ENCODE measurements around the gene PEF1. TPM values are rescaled to one million over a fixed set of nuclear protein-coding genes. Genes with fewer than 3 reads are reported as not detected.

PEF1 gene
- total RNA-seq, 1 experiment from 2014 or later = 33.7 TPM

DNA sequence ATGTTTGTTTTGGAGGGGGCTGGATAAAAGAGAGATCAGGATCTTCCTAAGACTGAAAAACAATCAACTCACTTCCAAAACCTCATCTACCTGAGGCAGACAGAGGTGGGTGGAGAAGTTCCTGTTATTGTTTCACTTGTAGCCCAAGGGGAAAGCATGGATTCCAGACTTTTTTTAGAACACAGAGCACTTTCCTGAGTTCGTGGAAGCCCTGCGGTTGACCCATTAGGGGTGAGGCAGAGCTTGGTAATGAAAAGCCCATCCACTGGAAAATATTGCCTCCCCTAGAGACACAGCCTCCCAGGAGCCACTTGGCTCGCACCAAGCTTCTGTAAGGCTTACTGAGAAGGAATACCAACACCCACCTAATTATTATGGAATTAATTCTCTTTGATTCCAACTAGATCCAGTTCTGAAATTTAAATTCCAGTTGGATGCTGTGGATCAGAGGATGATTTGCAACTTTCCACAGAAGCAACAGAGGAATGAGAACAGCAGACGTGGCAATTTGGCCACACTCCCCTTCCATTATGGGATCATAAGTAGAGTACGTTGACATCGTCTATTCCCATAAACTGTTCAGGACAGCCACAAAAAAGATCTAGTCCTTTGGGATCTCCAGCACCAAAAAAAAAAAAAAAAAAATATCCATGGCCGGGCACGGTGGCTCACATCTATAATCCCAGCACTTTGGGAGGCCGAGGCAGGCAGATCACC, 4.1 kb upstream of the PEF1 start:
- TF ChIP-seq ZNF416 (CRISPR knock-in tag; IDR thresholded peaks at IDR 0.05) (no peak), ESRRA (CRISPR knock-in tag; IDR thresholded peaks at IDR 0.05; ENCODE audit: borderline replicate concordance) (no peak), NFE2L1 (CRISPR knock-in tag; IDR thresholded peaks at IDR 0.05) (no peak), ZNF232 (CRISPR knock-in tag; IDR thresholded peaks at IDR 0.05) (no peak), RORB (CRISPR knock-in tag; IDR thresholded peaks at IDR 0.05) (no peak), GTF2I (CRISPR knock-in tag; conservative IDR thresholded peaks at IDR 0.05) (no peak), TCF7 (CRISPR knock-in tag; IDR thresholded peaks at IDR 0.05; ENCODE audit: low read depth) (no peak), FOXJ3 (CRISPR knock-in tag; IDR thresholded peaks at IDR 0.05; ENCODE audit: borderline replicate concordance) (no peak), ZNF263 (CRISPR knock-in tag; IDR thresholded peaks at IDR 0.05; ENCODE audit: low read depth) (no peak), NFATC4 (CRISPR knock-in tag; IDR thresholded peaks at IDR 0.05) (no peak), ATF1 (CRISPR knock-in tag; IDR thresholded peaks at IDR 0.05) (no peak)
- TF ChIP-seq, protein P1, sequence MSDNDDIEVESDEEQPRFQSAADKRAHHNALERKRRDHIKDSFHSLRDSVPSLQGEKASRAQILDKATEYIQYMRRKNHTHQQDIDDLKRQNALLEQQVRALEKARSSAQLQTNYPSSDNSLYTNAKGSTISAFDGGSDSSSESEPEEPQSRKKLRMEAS (CRISPR knock-in tag; IDR thresholded peaks at IDR 0.05) = no peak
- TF ChIP-seq, protein P2, sequence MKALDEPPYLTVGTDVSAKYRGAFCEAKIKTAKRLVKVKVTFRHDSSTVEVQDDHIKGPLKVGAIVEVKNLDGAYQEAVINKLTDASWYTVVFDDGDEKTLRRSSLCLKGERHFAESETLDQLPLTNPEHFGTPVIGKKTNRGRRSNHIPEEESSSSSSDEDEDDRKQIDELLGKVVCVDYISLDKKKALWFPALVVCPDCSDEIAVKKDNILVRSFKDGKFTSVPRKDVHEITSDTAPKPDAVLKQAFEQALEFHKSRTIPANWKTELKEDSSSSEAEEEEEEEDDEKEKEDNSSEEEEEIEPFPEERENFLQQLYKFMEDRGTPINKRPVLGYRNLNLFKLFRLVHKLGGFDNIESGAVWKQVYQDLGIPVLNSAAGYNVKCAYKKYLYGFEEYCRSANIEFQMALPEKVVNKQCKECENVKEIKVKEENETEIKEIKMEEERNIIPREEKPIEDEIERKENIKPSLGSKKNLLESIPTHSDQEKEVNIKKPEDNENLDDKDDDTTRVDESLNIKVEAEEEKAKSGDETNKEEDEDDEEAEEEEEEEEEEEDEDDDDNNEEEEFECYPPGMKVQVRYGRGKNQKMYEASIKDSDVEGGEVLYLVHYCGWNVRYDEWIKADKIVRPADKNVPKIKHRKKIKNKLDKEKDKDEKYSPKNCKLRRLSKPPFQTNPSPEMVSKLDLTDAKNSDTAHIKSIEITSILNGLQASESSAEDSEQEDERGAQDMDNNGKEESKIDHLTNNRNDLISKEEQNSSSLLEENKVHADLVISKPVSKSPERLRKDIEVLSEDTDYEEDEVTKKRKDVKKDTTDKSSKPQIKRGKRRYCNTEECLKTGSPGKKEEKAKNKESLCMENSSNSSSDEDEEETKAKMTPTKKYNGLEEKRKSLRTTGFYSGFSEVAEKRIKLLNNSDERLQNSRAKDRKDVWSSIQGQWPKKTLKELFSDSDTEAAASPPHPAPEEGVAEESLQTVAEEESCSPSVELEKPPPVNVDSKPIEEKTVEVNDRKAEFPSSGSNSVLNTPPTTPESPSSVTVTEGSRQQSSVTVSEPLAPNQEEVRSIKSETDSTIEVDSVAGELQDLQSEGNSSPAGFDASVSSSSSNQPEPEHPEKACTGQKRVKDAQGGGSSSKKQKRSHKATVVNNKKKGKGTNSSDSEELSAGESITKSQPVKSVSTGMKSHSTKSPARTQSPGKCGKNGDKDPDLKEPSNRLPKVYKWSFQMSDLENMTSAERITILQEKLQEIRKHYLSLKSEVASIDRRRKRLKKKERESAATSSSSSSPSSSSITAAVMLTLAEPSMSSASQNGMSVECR (CRISPR knock-in tag; IDR thresholded peaks at IDR 0.05; ENCODE audit: borderline replicate concordance) = no peak
- TF ChIP-seq, protein P3, sequence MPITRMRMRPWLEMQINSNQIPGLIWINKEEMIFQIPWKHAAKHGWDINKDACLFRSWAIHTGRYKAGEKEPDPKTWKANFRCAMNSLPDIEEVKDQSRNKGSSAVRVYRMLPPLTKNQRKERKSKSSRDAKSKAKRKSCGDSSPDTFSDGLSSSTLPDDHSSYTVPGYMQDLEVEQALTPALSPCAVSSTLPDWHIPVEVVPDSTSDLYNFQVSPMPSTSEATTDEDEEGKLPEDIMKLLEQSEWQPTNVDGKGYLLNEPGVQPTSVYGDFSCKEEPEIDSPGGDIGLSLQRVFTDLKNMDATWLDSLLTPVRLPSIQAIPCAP (CRISPR knock-in tag; IDR thresholded peaks at IDR 0.05) = no peak
- TF ChIP-seq, protein P4, sequence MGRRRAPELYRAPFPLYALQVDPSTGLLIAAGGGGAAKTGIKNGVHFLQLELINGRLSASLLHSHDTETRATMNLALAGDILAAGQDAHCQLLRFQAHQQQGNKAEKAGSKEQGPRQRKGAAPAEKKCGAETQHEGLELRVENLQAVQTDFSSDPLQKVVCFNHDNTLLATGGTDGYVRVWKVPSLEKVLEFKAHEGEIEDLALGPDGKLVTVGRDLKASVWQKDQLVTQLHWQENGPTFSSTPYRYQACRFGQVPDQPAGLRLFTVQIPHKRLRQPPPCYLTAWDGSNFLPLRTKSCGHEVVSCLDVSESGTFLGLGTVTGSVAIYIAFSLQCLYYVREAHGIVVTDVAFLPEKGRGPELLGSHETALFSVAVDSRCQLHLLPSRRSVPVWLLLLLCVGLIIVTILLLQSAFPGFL (CRISPR knock-in tag; IDR thresholded peaks at IDR 0.05; ENCODE audit: borderline replicate concordance) = no peak
- TF ChIP-seq, protein P5, sequence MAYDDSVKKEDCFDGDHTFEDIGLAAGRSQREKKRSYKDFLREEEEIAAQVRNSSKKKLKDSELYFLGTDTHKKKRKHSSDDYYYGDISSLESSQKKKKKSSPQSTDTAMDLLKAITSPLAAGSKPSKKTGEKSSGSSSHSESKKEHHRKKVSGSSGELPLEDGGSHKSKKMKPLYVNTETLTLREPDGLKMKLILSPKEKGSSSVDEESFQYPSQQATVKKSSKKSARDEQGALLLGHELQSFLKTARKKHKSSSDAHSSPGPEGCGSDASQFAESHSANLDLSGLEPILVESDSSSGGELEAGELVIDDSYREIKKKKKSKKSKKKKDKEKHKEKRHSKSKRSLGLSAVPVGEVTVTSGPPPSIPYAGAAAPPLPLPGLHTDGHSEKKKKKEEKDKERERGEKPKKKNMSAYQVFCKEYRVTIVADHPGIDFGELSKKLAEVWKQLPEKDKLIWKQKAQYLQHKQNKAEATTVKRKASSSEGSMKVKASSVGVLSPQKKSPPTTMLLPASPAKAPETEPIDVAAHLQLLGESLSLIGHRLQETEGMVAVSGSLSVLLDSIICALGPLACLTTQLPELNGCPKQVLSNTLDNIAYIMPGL (CRISPR knock-in tag; IDR thresholded peaks at IDR 0.05) = no peak
- TF ChIP-seq, protein P6, sequence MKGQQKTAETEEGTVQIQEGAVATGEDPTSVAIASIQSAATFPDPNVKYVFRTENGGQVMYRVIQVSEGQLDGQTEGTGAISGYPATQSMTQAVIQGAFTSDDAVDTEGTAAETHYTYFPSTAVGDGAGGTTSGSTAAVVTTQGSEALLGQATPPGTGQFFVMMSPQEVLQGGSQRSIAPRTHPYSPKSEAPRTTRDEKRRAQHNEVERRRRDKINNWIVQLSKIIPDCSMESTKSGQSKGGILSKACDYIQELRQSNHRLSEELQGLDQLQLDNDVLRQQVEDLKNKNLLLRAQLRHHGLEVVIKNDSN (CRISPR knock-in tag; IDR thresholded peaks at IDR 0.05) = no peak
- Mint-ChIP-seq H3K36me3 (no peaks in the 10 kb centered on the region), H3K27ac (no peak overlapping the region), H3K9me3 (no peaks in the 10 kb centered on the region; the same call in 1 of the 2 replicates), H3K27me3 (ENCODE audit: low read depth) (no peaks in the 10 kb centered on the region; the same call in 1 of the 2 replicates), H3K4me3 (no peak overlapping the region), H3K4me1 (peaks cover 8% of the 10 kb centered on the region)
- POLR2A ChIA-PET = no interaction called here
- CTCF ChIA-PET = interaction anchor here (1.2 kb wide), 1 partner anchor 15 kb away, joined by 5 read pairs; no protein-coding TSS in a partner anchor
- DNase-seq (ENCODE audit: low spot score) (no peak), ATAC-seq (no peak)

All from WTC11 (cell line).